GM21360 (cell line): ENCODE measurements around the gene ST6GALNAC6.
"Not testable (repeated sequence)": the region's sequence is repeated elsewhere in the genome, so short reads cannot be mapped to it uniquely, and the experiment has no call there.

Experiments
- ATAC-seq: cut with Tn5 transposase; IDR thresholded peaks from one replicate; pipeline ENCODE4 v1.9.1; 2021; ENCODE audit warnings: mild to moderate bottlenecking, moderate library complexity; ENCODE audit not compliant: unreplicated experiment

The ST6GALNAC6 gene

GRCh38 chr9:127875306-127875966 lies 24.0 kb downstream of the ST6GALNAC6 start:
- ATAC-seq: no peak

GRCh38 chr9:127874301-127875221 lies 24.8 kb downstream of the ST6GALNAC6 start:
- ATAC-seq: no peak

DNA sequence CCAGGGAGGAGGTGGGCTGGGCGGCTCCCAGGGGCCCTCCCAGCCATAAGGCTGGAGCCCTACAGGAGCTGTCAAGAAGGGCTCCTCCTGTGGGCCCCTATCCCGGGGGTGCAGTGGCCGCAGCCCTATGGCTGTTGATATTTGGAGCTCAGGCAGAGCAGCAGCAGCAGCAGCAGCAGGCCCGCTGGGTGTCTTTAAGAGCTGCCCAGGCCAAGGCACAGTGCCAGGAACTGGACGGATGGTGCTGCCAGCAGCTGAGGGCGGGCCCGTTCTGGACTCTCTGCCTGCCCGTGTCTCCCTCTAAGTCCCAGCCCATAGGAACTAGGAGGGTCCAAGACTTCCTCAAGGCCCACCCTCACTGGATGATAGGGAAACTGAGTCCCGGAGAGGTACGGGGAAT lies 25.5 kb downstream of the ST6GALNAC6 start:
- no peak for ATAC-seq

GRCh38 chr9:127873223-127873691 lies 26.1 kb downstream of the ST6GALNAC6 start:
- no peak for ATAC-seq

GRCh38 chr9:127872369-127873222 lies 26.8 kb downstream of the ST6GALNAC6 start:
- ATAC-seq: no peak

GRCh38 chr9:127871531-127871930 lies 27.9 kb downstream of the ST6GALNAC6 start:
- no peak for ATAC-seq

DNA sequence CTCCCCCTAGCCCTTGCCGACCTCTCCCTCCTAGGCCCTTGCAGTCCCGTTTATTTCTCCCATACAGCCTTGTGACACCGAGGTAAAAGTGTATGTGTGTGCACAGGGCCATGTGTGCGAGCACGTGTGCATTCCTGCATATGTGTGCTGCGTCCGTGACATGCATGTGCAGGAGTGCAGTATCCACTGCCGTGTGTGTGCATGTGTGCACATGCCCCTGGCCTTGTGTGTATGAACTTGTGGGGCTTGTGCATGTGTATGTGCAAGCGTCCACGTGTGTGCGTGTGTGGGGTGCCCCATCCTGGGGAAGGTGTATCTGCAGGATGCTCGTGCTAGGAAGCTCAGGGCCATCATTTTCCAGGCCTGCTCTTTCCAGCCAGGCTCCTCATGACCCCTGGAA lies 28.5 kb downstream of the ST6GALNAC6 start:
- ATAC-seq: no peak

DNA sequence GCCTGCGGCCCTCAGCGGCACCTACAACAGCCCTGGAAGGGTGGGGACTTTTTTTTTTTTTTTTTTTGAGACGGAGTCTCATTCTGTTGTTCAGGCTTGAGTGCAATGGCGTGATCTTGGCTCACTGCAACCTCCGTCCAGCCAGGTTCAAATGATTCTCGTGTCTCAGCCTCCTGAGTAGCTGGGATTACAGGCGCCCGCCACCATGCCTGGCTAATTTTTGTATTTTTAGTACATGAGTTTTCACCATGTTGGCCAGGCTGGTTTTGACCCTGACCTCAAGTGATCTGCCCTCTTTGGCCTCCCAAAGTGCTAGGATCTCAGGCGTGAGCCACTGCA lies 29.3 kb downstream of the ST6GALNAC6 start:
- not testable (repeated sequence) for ATAC-seq

GRCh38 chr9:127869310-127870152 lies 29.9 kb downstream of the ST6GALNAC6 start:
- ATAC-seq: no peak

- ATAC-seq: no peak
Observed at GRCh38 chr9:127868278-127868902, 31.0 kb downstream of the ST6GALNAC6 start.

DNA sequence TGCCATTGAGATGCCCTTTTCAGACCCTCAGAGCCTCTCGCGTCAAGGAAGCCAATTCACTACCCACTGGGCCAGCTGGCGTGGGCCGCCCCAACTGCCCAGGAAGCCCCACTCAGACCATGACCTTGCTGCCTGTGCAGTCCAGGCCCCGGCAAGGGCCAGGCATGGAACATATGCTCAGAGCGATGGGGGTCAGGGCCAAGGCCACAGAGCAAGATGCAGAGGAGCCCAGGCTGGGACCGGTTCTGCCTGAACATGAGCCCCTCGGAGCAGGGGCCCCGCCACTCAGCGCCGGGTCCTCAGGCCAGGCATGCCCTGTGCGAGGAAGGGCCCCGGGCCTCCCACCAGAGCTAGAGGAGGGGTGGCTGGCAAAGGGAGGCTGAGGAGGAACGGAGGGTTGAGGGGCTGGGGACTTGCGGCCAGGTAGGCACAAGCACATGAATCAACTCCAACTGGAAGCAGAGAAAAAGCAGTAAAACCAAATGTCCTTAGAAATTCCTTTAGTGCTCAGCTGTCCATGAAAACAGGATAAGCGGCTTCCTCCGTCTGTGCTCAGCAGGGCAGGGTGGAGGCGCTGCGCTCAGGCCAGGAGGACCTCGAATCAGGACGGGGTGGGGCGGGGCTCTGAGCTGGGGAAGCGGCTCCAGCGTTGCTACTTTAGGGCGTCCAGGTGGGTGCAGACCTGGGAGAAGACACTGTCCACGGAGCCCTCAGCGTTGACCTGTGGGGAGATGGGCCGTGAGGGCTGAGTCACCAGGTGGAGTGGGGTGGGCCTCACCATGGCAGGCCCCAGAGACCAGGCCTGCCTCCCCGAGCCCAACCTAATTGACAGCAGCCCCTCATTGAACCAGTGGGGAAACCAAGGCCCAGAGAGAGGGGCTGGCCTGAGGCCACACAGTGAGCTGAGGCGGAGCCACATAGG lies 31.8 kb downstream of the ST6GALNAC6 start:
- no peak for ATAC-seq

DNA sequence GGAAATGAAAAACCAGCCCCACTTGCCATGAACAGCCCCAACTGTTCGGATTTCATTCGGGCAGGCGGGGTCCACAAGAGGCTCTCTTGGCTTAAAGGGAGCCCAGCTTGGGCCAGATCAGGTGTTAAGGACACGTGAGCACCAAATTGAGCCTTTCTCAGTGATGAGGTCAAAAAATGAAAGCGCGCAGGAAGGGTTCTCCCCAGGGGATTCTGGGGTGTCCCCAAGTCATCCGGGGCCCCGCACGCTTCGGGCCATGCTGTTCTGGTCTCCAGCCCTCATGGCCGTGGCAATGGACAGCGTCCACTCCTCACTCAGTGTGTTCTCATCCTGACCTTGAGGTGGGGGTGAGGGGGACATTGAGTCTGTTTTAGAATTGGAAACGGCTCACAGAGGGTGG lies 32.9 kb downstream of the ST6GALNAC6 start:
- ATAC-seq: no peak

GRCh38 chr9:127865645-127866464 lies 33.5 kb downstream of the ST6GALNAC6 start:
- ATAC-seq: no peak

- no peak for ATAC-seq
Observed at GRCh38 chr9:127863191-127863621, 36.2 kb downstream of the ST6GALNAC6 start.

- no peak for ATAC-seq
Observed at GRCh38 chr9:127862075-127863011, 37.1 kb downstream of the ST6GALNAC6 start.

DNA sequence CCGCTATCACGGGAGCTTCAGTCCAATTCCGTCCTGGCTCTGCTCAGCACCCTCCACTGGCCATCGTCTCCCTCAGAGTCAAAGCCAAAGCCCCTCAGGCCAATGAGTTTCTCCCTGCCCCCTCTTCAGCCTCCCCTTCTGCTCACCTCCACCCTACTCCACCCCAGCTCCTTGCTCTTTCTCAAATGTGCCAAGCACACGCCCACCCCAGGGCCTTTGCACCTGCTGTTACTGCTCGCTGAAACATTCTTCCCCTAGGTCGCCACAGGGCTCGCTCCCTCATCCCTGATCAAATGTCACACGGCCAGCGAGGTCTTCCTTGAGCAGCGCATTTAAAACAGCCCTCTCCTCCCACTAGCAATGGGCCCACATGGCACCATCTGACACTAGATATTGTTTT lies 38.6 kb downstream of the ST6GALNAC6 start:
- no peak for ATAC-seq

- no peak for ATAC-seq
Observed at GRCh38 chr9:127860260-127860659, 39.1 kb downstream of the ST6GALNAC6 start.
